T47D (cell line): ENCODE measurements around the gene KCNK6.

Experiments
- DNase-seq, 2 experiments: peaks; one replicate each; pipeline versions ENCODE4 v3.0.0 to v3.0.0-alpha.2; 2011 to 2012; ENCODE audit warnings: low read depth in 1 of 2, low spot score in 1 of 2
- JUND ChIP-seq: IDR thresholded peaks from 2 replicates; pipeline ENCODE4 v1.6.1; 2012; ENCODE audit warnings: low read depth
- in situ Hi-C: cut with HindIII; loops from 2 replicates; pipeline ENCODE4 v1.10.0; 2016; ENCODE audit warnings: low sequenced_read_pairs, low pct_unique_long_range_greater_than_20kb

KCNK6 gene

DNA sequence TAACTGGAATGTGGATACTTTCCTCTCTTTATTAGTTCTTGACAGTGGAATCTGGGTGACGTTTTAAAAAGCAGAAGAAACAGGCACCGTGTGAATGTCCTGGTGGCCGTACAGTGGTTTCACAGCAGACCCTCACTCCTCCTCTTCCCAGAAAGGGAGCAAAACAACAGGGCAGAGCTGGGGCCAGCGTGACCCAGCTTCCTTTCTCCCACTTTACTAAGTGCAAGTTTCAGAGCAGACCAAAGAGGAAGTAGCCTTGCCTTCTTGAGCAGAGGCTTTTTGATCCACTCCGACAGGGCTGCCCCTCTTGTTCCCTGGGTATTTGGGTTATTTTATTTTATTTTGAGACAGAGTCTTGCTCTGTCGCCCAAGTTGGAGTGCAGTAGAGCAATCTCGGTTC is 35.2 kb upstream of the KCNK6 start:
- in situ Hi-C loops, result no loop called here
- no peak for TF ChIP-seq JUND
- no peak for DNase-seq

DNA sequence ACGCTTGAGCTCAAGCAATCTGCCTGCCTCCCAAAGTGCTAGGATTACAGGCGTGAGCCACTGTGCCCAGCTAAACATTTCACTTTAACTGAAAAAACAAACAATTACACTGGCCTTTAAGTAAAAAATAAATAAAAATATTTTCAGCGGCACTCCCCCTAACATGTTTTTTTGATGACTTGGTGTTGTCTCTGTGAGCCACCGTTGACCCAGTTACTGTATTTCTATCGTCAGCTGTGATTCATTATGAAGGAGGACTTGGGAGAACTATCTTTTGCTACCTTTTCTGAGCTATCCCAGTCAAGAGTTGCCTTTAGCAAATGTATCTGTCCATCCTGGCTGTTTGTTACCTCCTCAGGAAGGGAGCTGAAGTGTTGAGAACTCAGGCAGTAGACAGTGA is 34.1 kb upstream of the KCNK6 start:
- no peak for DNase-seq
- TF ChIP-seq JUND, result no peak
- in situ Hi-C loops, result no loop called here

DNA sequence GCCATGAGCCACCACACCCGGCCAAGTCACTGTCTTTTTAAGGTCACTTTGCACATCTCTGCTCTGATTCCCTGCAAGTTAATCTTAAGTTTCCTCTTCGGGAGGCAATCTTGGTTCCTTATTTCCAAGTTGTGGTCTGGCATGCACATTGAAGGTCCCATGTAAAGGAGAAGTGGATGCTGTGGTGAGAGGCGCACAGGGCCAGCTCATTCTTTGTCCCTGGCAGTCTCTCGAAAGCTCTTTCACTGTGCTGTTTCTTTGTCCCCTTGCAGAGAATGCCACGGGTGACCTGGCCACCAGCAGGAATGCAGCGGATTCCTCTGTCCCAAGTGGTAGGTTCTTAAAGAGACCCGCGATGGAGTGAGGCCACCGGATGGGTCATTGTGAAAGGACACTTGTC is 32.0 kb upstream of the KCNK6 start:
- DNase-seq, result no peak
- no peak for TF ChIP-seq JUND
- in situ Hi-C loops, result no loop called here

DNA sequence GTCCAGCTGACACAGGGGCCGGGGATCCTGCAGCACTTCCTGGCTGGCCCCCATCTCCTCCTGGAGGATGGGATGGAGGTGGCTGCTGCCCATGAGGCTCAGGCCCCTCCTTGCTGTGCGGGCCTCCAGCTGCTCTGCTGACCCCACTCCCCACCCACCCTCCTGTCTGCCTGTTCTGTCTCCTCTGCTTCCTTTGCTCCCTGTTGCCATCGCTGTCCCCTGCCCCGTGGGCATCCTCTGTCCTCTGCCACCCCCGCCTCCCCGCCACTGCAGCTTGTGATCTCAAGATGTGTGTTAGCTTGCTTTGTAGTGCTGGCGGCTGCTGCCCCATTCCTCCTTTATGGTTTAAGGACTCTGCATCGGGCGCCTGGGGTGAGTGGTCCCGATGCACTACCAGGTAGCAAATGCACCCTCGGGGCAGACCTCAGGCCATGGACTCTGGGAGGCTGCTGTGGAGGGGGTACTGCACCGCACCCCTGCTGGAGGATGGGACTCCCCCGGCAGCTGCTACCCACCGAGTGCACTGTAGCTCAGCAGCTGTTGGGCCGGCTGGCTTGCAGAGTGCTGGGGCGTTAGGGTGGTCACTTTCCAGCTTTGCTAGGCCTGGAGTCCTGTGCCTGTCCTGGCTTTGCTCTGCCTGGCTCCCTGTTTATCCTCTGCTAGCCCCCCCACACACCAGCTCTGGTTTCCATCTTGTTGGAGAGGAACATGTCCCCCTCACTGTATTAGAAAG is 31.4 kb upstream of the KCNK6 start:
- in situ Hi-C loops, result no loop called here
- DNase-seq, result no peak
- no peak for TF ChIP-seq JUND

DNA sequence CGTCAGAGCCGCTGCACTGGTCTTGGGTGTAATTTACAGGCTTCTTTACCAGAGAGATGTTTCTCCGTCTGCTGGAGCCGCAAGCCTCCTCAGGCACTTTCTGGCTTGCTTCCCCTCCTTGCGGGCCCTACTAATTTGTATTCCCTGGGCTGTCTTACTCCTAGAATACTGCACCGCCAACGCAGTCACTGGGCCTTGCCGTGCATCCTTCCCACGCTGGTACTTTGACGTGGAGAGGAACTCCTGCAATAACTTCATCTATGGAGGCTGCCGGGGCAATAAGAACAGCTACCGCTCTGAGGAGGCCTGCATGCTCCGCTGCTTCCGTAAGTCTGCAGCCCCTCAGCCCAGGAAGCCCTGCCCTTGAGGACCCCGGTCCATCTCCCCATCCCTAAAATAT is 29.7 kb upstream of the KCNK6 start:
- in situ Hi-C loops, result no loop called here
- TF ChIP-seq JUND, result no peak
- no peak for DNase-seq

DNA sequence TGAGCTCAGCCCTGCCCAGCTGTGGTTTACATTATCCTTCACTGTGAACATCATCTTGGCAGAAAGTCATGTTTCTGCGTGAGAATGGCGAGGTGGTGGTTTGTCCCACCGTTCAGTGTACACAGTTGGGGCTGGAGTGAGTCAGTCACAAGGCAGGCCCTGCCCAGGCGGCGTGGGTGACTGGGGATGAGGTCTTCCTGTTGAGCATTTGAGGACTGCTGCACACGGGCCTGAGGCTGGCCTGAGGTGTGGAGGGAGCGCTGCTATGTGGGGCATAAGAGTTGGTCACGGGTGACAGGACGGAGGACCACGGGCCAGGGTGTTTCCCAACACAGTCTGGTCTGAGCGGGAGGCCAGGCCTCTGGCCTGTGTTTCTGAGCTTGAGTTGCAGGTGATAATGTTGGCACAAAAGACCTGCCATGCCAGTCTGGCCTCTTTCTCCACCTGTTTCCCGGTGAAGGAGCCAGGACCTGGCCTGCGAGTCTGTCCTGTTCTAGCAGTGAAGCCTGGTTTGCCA is 29.0 kb upstream of the KCNK6 start:
- peak; percentile 64 to 95 for DNase-seq
- in situ Hi-C loops, result no loop called here
- 0 out of 2 replicates have a peak, but pooled peaks have one; percentile 13 for TF ChIP-seq JUND

DNA sequence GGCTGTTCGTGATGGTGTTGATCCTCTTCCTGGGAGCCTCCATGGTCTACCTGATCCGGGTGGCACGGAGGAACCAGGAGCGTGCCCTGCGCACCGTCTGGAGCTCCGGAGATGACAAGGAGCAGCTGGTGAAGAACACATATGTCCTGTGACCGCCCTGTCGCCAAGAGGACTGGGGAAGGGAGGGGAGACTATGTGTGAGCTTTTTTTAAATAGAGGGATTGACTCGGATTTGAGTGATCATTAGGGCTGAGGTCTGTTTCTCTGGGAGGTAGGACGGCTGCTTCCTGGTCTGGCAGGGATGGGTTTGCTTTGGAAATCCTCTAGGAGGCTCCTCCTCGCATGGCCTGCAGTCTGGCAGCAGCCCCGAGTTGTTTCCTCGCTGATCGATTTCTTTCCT is 27.8 kb upstream of the KCNK6 start:
- TF ChIP-seq JUND, result no peak
- DNase-seq, result no peak
- in situ Hi-C loops, result no loop called here

DNA sequence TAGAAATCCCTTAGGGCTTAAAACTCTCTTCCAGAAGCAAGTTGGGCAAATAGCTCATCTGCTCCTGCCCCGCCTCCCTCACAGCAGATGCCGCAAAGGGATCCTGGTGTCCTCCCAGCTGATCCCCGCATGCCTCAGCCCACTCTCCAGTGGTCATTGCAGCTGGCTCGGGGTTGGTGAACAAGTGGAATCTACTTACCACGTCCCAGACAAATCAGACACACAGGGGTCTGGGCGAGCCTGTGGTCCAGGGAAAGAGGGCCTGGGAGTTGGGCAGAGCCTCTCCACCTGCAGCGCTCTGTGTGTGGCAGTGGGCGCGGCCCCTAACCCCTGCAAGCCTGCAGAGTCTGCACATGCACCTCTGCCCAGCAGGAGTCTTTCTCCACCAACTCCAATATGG is 26.4 kb upstream of the KCNK6 start:
- TF ChIP-seq JUND, result no peak
- in situ Hi-C loops, result no loop called here
- no peak for DNase-seq

DNA sequence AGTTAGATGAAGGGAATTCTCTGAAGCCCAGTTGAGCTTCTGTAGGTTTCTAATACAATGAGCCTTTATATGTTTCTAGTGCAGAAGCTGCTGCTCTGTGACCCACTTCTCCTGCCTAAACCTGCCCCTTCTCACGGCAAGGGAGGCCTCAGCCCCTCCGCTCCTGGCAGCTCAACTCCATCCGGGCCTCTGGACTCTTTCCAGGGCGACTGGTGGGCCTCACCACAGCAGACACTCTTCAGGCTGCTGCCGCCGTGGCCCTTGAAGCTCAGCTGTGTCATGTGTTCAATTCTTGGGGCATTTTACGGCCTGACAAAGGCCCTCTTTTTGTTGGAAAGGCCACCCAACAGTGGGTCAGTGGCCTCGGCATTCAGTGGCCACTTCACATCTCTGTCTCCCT is 25.6 kb upstream of the KCNK6 start:
- no peak for TF ChIP-seq JUND
- DNase-seq, result no peak
- in situ Hi-C loops, result no loop called here

DNA sequence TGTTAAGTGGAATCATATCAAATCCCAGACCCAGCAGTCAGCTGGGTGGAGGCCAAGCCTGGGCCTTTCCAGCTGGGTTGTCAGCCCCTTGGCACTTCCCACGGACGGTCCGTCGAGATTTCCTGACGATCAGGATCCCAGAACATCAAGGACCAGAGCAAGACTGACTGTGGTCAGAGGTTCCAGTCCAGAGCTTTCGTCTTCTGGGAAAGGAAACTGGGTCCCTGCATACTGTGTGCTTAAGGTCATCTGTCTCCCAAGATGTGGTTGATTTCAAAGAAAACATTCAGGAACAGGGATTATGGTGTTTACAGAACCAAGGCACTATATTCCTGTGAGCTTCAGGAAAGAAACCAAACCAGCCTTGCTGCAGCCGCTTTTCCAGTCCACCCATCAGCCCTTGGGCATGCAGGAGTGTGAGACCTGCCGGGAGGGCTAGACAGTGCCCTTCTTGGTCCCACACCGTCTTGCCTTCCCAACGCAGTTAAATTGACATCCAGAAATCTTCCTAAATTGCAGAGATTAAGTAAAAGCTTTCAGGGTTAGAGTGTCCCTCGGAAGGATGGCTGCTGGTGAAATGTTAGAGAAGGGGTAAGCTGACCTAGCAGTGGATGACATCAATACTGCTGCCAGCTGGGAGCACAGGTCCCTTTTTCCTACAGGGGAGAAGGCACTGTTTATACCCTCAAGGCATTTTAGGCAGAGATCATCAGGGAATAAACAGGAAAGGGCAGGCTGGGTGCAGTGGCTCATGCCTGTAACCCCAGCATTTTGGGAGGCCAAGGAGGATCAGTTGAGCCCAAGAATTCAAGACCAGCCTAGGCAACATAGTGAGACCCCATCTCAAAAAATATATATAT is 20.6 kb upstream of the KCNK6 start:
- DNase-seq, result peak in 1 of 2 experiments; percentile 86
- no peak for TF ChIP-seq JUND
- in situ Hi-C loops, result no loop called here

DNA sequence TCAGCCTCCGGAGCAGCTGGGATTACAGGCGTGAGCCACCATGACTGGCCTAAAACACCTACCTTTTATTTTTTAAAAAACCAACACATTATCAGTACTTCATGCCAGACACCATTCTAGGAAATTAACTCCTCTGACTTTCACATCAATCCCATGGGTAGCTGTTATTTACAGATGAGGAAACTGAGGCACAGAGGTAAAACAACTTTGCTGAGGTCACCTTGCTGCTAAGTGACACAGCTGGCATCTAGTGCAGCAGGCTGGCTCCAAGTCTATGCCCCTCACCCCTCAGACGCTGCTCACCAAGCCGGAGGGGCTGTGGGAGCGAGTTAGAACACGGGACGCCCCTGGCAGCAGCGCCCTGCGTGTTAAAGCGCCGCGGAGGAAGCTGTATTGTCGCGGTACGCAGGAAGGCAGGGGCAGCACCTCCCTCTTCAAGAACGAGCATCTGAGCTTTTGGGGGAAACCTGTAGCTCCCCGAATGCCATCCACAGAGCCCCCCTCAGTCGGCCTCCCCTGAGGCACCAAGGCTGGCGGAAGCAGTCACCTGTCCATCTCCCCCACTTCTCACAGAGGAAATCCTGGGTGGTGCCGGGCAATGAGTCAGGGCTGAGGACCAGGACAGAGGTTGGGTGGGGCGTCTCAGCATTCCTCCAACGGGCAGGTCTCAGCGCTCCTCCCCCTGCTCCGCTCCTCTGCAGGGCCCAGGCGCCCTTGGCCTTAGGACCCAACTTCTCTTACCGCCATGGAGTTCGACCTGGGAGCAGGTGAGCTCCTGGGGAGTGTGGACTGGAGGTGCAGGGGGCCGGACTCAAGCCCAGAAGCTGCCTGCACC is 15.9 kb upstream of the KCNK6 start, which contains the start of gene C19orf33:
C19orf33 (plus strand) TSS at position 735 of the 835 bp plus-strand sequence; CDS start at position 746, 11 bp downstream.
- TF ChIP-seq JUND, result no peak
- in situ Hi-C loops, result no loop called here
- peak; percentile 59 to 84 for DNase-seq

DNA sequence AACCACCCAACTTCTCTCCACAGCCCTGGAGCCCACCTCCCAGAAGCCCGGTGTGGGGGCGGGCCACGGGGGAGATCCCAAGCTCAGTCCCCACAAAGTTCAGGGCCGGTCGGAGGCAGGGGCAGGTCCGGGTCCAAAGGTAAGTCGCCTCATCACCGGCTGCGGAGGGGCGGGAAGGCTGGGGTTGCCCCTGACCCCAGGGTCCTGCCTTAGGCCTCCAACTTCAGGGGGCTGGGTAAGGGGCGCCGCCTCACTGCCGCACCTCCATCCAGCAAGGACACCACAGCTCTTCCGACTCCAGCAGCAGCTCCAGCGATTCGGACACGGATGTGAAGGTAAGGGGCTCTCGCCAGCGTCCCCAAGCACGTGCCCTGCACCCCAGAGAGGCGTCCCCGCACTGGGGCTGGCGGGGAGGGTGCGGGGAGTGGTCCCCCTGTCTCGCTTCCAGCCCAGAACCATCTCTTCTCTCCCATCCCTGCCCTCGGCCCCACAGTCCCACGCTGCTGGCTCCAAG is 15.2 kb upstream of the KCNK6 start:
- TF ChIP-seq JUND, result no peak
- in situ Hi-C loops, result no loop called here
- DNase-seq, result no peak
